ENCODE measurements around the gene AXL.
"Not testable (repeated sequence)": the region's sequence is repeated elsewhere in the genome, so short reads cannot be mapped to it uniquely, and the experiment has no call there.

The AXL gene

GRCh38 chr19:41278478-41278877, 59.5 kb downstream of the AXL start:
- DNase-seq, result no peak

GRCh38 chr19:41288673-41289530, 69.9 kb downstream of the AXL start:
- DNase-seq, result no peak

GRCh38 chr19:41289814-41290213, 70.8 kb downstream of the AXL start:
- DNase-seq, result not testable (repeated sequence)

- DNase-seq, result no peak
These were observed 75.4 kb downstream of the AXL start for GRCh38 chr19:41294393-41294792.

- no peak for DNase-seq
These were observed 76.5 kb downstream of the AXL start for GRCh38 chr19:41295499-41295898.

GRCh38 chr19:41296433-41296871, 77.4 kb downstream of the AXL start:
- peak in 1 of 5 experiments; percentile 56 for DNase-seq

GRCh38 chr19:41297628-41298347, 78.8 kb downstream of the AXL start:
- DNase-seq, result no peak

- peak in 2 of 5 experiments; percentile 55 to 71 for DNase-seq
These were observed 79.4 kb downstream of the AXL start for GRCh38 chr19:41298348-41298964.

GRCh38 chr19:41299046-41299754, 80.2 kb downstream of the AXL start:
- DNase-seq, result no peak

- peak in 2 of 5 experiments; percentile 52 to 56 for DNase-seq
These were observed 80.7 kb downstream of the AXL start for GRCh38 chr19:41299755-41300089.

- no peak for DNase-seq
These were observed 81.5 kb downstream of the AXL start for GRCh38 chr19:41300555-41300954.

- DNase-seq, result peak; percentile 33 to 90 (median 56)
These were observed 83.8 kb downstream of the AXL start for GRCh38 chr19:41302624-41303351.

- DNase-seq, result peak in 2 of 5 experiments; percentile 43 to 59
These were observed 84.9 kb downstream of the AXL start for GRCh38 chr19:41303954-41304353.

GRCh38 chr19:41304706-41305483, 85.9 kb downstream of the AXL start:
- DNase-seq, result no peak

- DNase-seq, result no peak
These were observed 87.1 kb downstream of the AXL start for GRCh38 chr19:41305927-41306793.

GRCh38 chr19:41307090-41307875, 88.3 kb downstream of the AXL start:
- peak in 2 of 5 experiments; percentile 69 to 87 for DNase-seq

- no peak for DNase-seq
These were observed 89.0 kb downstream of the AXL start for GRCh38 chr19:41307954-41308449.

- peak; percentile 84 to 94 (median 89) for DNase-seq
These were observed 89.6 kb downstream of the AXL start for GRCh38 chr19:41308450-41309179.
